Osteoblast (primary cell): ENCODE measurements around the gene COTL1. TPM values are rescaled to one million over a fixed set of nuclear protein-coding genes. Genes with fewer than 3 reads are reported as not detected.

Source experiments
- DNase-seq: peaks from one replicate; pipeline ENCODE4 v3.0.0; 2011; ENCODE audit warnings: low spot score, mixed read lengths; ENCODE audit not compliant: insufficient read length; ENCODE audit errors: missing footprints
- H2AFZ ChIP-seq: 2 replicates; pipeline ENCODE4 v1.6.0; 2011; ENCODE audit warnings: mild to moderate bottlenecking, low read length
- H3K27ac ChIP-seq: 2 replicates; pipeline ENCODE4 v1.5.1; 2011; ENCODE audit warnings: mild to moderate bottlenecking, low read depth, low read length, moderate library complexity
- H3K27me3 ChIP-seq: 2 replicates; pipeline ENCODE4 v1.6.0; 2012; ENCODE audit warnings: mild to moderate bottlenecking, control low read depth, inconsistent platforms, low read length, moderate library complexity; ENCODE audit not compliant: insufficient read depth
- H3K36me3 ChIP-seq: 2 replicates; pipeline ENCODE4 v1.5.1; 2011; ENCODE audit warnings: mild to moderate bottlenecking, low read length, control low read depth, moderate library complexity; ENCODE audit not compliant: insufficient read depth
- H3K4me1 ChIP-seq: 2 replicates; pipeline ENCODE4 v1.5.1; 2011; ENCODE audit warnings: mild to moderate bottlenecking, low read length, control low read depth, moderate library complexity; ENCODE audit not compliant: insufficient read depth
- H3K4me2 ChIP-seq: 2 replicates; pipeline ENCODE4 v1.6.0; 2011; ENCODE audit warnings: mild to moderate bottlenecking, low read length; ENCODE audit not compliant: insufficient read depth
- H3K4me3 ChIP-seq: fragments of 200-600 bp; sonication (generic); 3 replicates; pipeline ENCODE4 v1.5.1; 2012; ENCODE audit warnings: mild to moderate bottlenecking, low read length, inconsistent platforms; ENCODE audit not compliant: insufficient read depth
- H3K79me2 ChIP-seq: 2 replicates; pipeline ENCODE4 v1.6.0; 2012; ENCODE audit warnings: mild to moderate bottlenecking, low read length, control low read depth, inconsistent platforms; ENCODE audit not compliant: insufficient read depth
- H3K9me3 ChIP-seq: 2 replicates; pipeline ENCODE4 v1.5.1; 2011; ENCODE audit warnings: low read depth, low read length, control low read depth
- H4K20me1 ChIP-seq: 2 replicates; pipeline ENCODE4 v1.6.0; 2012; ENCODE audit warnings: mild to moderate bottlenecking, low read length, control low read depth; ENCODE audit not compliant: insufficient read depth
- total RNA-seq: library from RNA; depleted of rRNA; stranded (reverse); fragments of >200 nt; gene quantifications from 2 replicates; pipeline ENCODE4 v1.2.3, GENCODE V29; 2012
- TF ChIP-seq, protein P1 (sequence below): IDR thresholded peaks from 2 replicates; pipeline ENCODE4 v1.5.1; 2011; ENCODE audit warnings: mild to moderate bottlenecking, low read depth, low read length, moderate library complexity; ENCODE audit errors: extremely low read depth

The COTL1 gene
- total RNA-seq, 1 donor: 145 TPM

DNA sequence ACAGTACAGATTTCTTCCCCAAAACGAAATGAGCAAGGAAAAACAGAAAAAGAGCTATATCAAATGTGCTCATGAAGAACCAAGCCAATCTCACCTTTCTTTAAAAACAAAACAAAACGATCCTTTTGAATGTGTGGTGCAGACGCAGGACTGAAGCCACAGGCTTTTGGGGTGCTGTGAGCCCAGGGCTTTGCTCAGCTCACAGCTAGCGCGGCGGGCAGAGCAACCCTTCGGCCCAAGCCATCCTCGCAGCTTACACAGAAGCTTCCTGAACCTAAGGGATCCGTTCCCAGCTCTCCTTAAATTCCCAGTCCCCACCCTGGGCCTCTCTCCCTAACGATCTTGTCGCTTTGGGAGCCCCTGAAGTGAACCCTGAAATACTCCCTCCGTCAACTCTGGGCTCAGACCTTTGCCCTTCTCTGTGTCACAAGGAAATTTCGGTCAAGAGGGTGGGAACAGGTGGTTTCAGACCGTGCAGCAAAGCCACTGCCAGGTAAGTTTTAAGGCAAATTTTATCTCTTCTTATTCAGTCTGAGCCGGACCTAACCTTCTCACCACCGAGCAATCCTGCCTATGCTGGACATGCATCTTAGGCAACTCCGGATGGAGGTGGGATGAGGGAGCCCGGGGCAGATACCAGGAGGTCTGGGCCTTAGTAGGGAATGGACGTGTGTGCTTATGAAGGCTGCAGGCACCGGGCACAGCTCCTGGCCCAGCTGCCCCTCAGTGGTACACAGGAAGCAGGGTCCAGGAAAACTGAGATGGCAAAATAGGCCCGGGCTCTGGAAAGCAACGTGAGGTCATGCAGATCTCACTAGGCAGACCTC lies 52.0 kb downstream of the COTL1 start:
- H3K79me2 ChIP-seq: peaks cover 37% of the 10 kb centered on the region
- no peaks in the 10 kb centered on the region for H3K27me3 ChIP-seq
- DNase-seq: no peak
- no peaks in the 10 kb centered on the region for H3K9me3 ChIP-seq
- H3K4me3 ChIP-seq: no peak overlapping the region
- peaks cover 22% of the 10 kb centered on the region for H4K20me1 ChIP-seq
- H3K27ac ChIP-seq: no peak overlapping the region
- H3K36me3 ChIP-seq: peaks cover 49% of the 10 kb centered on the region
- H3K4me2 ChIP-seq: no peak overlapping the region
- no peak overlapping the region for H2AFZ ChIP-seq
- TF ChIP-seq, protein P1, sequence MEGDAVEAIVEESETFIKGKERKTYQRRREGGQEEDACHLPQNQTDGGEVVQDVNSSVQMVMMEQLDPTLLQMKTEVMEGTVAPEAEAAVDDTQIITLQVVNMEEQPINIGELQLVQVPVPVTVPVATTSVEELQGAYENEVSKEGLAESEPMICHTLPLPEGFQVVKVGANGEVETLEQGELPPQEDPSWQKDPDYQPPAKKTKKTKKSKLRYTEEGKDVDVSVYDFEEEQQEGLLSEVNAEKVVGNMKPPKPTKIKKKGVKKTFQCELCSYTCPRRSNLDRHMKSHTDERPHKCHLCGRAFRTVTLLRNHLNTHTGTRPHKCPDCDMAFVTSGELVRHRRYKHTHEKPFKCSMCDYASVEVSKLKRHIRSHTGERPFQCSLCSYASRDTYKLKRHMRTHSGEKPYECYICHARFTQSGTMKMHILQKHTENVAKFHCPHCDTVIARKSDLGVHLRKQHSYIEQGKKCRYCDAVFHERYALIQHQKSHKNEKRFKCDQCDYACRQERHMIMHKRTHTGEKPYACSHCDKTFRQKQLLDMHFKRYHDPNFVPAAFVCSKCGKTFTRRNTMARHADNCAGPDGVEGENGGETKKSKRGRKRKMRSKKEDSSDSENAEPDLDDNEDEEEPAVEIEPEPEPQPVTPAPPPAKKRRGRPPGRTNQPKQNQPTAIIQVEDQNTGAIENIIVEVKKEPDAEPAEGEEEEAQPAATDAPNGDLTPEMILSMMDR: no peak
- H3K4me1 ChIP-seq: no peaks in the 10 kb centered on the region

DNA sequence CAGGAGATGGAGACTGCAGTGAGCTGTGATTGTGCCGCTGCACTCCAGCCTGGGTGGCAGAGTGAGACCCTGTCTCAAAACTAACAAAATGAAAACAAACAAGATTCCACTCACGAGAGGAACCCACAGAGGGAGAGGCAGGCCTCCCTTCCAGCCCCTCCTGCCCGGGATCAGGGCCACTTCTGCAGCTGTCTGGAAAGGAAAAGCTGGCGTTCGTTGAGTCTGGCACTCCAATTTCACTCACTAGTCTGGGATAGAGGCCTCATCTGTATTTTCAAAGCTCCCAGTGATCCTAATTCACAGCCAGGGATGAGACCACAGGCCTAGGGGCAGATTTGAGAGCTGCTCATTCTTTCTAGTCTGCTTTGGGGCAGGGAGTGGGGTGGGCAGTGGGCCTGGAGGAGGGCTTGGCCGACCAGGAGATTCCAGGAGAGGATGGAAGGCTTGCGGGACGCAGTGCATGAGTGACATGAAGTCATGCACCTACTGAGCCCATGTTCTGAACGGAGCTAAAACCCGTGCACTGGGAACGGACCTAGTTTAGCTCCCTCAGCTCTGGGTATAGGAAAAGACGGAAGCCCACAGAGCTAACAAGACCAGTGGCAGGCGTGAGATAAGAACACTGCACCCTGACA lies 54.0 kb downstream of the COTL1 start:
- TF ChIP-seq, protein P1: no peak
- Histone ChIP-seq H3K4me1 (no peaks in the 10 kb centered on the region), H3K4me2 (no peak overlapping the region), H3K9me3 (no peaks in the 10 kb centered on the region), H3K27me3 (no peaks in the 10 kb centered on the region), H3K79me2 (peaks cover 21% of the 10 kb centered on the region), H3K4me3 (no peak overlapping the region), H4K20me1 (peaks cover 18% of the 10 kb centered on the region), H3K27ac (no peak overlapping the region), H3K36me3 (peaks cover 41% of the 10 kb centered on the region), H2AFZ (no peak overlapping the region)
- DNase-seq: no peak

GRCh38 chr16:84563064-84563715 lies 54.7 kb downstream of the COTL1 start:
- H3K4me3 ChIP-seq: no peak overlapping the region
- DNase-seq: no peak
- no peak overlapping the region for H3K27ac ChIP-seq
- H3K9me3 ChIP-seq: no peaks in the 10 kb centered on the region
- H2AFZ ChIP-seq: no peak overlapping the region
- TF ChIP-seq, protein P1: no peak
- no peak overlapping the region for H3K4me2 ChIP-seq
- no peaks in the 10 kb centered on the region for H3K27me3 ChIP-seq
- peaks cover 14% of the 10 kb centered on the region for H3K79me2 ChIP-seq
- no peaks in the 10 kb centered on the region for H3K4me1 ChIP-seq
- H3K36me3 ChIP-seq: peaks cover 41% of the 10 kb centered on the region
- peaks cover 13% of the 10 kb centered on the region for H4K20me1 ChIP-seq
